ENCODE measurements around the gene USH2A.
"Not testable (repeated sequence)": the region's sequence is repeated elsewhere in the genome, so short reads cannot be mapped to it uniquely, and the experiment has no call there.

USH2A gene

GRCh38 chr1:216049741-216050430 is 373.4 kb downstream of the USH2A start:
- DNase-seq (ENCODE audit: low read depth, low spot score): no peak

GRCh38 chr1:216047811-216048572 is 375.3 kb downstream of the USH2A start:
- no peak for DNase-seq (ENCODE audit: low read depth, low spot score)

DNA sequence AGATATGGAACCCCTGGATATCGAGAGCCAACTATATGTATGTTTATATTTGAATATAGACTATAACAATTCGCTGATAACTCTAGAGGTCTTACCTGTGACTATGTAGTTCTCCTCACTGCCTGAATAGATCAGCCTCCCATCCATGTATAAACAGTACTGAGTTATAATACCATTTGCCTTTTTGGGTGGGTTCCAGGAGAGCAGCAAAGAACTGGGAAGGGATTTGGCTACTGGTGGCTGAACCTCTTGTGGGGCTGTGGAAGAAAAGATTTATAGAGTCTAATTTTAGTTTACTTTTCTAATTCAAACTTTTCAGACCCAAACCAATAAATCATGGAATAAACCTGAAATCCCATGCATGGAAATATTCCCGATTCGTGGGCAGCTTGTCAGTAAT is 376.9 kb downstream of the USH2A start:
- no peak for DNase-seq (ENCODE audit: low read depth, low spot score)

DNA sequence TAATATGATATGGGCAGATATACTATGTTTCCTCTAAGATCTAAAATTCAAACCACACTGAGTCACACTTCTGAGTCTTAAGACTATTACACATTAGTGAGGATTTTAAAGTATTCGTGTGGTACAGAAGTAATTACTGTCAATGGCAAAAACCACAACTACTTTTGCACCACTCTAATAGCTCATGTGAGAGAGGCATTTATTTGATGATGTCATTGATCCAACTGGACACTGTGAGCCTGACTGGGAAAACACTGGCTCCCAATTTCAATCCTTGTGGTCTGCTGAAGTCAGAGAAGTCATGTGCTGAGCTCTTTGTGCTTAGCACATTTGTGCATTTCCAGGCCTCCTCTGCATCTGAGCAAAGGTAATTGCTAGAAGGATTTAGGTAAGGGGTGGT is 377.8 kb downstream of the USH2A start:
- DNase-seq (ENCODE audit: low read depth, low spot score): no peak

- no peak for DNase-seq (ENCODE audit: low read depth, low spot score)
Measured at GRCh38 chr1:216044538-216044937, 378.7 kb downstream of the USH2A start.

DNA sequence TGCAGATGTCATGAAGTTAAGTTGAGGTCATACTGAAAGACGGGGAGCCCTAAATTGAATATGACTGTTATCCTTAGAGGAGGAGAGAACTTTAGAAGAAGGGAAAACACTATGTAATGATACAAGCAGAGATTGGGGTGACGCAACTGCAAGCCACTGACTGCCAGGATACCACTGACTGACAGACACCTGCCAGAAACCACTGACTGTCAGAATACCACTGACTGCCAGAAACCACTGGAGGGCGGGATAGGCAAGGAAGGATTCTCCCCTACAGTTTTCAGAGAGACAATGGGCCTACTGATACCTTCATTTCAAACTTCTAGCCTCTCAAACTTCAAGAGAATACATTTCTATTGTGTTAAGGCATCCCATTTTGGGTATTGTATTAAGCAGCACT is 388.7 kb downstream of the USH2A start:
- no peak for DNase-seq (ENCODE audit: low read depth, low spot score)

GRCh38 chr1:216032961-216033614 is 390.2 kb downstream of the USH2A start:
- no peak for DNase-seq (ENCODE audit: low read depth, low spot score)

GRCh38 chr1:216032284-216032683 is 391.0 kb downstream of the USH2A start:
- DNase-seq (ENCODE audit: low read depth, low spot score): no peak

- no peak for DNase-seq (ENCODE audit: low read depth, low spot score)
Measured at GRCh38 chr1:216028631-216029030, 394.6 kb downstream of the USH2A start.

DNA sequence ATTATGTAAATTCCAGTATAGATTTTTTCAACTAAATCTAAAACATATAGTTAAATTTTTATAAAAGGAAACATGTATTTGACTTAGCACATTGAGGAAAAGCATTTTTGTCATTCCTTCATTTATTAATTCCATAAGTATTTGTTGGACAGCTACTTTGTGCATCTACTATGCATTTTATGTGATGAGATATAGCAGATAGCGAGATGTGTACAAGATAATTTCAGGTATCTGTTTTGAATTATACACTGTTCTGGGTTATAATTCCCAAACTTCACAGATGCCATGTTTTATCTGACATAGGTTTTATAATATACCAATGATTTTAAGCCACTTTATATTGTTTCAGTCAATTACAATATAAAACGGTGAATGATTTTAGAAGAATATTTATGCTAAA is 398.7 kb downstream of the USH2A start:
- DNase-seq (ENCODE audit: low read depth, low spot score): no peak

GRCh38 chr1:216020743-216021345 is 402.4 kb downstream of the USH2A start:
- no peak for DNase-seq (ENCODE audit: low read depth, low spot score)

DNA sequence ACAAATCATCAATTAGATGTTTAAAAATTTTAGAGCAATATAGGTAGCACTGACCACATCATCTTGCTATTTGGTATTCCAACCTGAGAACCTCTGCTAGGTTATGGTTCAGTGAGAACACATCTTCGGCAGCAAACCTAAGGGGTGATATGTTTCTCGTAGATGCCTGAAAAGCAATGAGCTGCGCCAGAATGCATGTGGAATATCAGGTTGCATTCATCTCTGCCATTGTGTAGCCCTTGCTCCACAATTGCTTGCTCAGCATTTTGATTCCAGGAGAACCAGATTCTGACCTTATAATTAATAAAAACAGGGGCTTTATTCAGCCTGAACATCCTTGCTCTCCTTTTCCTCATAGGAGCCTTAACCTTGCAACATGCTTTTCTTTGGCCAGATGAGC is 408.1 kb downstream of the USH2A start:
- DNase-seq (ENCODE audit: low read depth, low spot score): no peak

- DNase-seq (ENCODE audit: low read depth, low spot score): no peak
Measured at GRCh38 chr1:216014086-216014485, 409.2 kb downstream of the USH2A start.

DNA sequence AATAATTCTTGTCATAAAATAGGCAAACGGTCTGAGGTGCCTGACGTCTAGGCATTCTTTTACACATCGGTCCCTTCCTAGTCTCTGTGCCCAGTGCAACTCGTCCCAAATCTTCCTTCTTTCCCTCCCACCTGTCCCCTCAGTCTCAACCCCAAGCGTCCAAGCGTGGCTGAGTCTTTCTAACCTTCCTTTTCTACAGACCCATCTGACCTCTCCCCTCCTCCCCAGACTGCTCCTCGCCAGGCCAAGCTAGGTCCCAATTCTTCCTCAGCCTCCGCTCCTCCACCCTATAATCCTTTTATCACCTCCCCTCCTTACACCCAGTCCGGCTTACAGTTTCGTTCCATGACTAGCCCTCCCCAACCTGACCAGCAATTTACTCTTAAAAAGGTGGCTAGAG is 413.8 kb downstream of the USH2A start:
- DNase-seq (ENCODE audit: low read depth, low spot score): not testable (repeated sequence)

DNA sequence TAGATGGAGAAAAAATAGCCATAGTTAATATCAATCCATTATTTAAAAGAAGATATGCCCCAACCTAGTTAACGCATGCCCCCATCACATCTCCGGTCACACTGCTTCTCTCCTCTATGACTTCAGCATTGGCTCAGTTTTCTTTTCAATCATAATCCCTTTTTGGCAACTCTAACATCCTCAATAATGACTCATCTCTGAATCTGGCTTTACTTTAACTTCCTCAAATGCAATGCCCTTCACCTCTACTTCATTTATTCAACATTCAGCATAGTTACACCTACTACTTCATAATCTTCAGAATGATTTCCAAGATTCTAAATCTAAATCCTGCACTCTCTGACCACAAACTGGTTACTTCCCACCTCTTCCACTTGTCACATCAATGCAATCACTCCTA is 417.3 kb downstream of the USH2A start:
- DNase-seq (ENCODE audit: low read depth, low spot score): no peak

GRCh38 chr1:215992620-215993019 is 430.6 kb downstream of the USH2A start:
- DNase-seq (ENCODE audit: low read depth, low spot score): no peak

- DNase-seq (ENCODE audit: low read depth, low spot score): no peak
Measured at GRCh38 chr1:215987092-215987875, 436.0 kb downstream of the USH2A start.

DNA sequence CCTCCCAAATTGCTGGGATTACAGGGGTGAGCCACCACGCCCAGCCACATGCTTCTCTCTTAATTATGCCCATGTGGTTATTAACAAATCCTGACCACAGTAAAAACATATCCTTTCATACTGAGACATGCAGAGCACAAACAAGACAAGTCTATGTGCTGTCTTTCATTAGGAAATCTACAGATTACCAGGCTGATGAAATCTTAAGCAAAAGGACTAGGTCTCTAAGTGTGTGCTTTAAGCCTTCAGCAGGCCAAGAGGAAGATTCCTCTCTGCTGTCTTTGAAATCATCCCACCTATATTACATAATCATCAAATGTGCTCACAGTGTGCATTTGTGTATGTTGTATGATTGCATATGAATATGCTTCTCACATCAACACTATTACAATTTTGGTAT is 436.8 kb downstream of the USH2A start:
- DNase-seq (ENCODE audit: low read depth, low spot score): no peak

GRCh38 chr1:215983680-215984079 is 439.6 kb downstream of the USH2A start:
- no peak for DNase-seq (ENCODE audit: low read depth, low spot score)

DNA sequence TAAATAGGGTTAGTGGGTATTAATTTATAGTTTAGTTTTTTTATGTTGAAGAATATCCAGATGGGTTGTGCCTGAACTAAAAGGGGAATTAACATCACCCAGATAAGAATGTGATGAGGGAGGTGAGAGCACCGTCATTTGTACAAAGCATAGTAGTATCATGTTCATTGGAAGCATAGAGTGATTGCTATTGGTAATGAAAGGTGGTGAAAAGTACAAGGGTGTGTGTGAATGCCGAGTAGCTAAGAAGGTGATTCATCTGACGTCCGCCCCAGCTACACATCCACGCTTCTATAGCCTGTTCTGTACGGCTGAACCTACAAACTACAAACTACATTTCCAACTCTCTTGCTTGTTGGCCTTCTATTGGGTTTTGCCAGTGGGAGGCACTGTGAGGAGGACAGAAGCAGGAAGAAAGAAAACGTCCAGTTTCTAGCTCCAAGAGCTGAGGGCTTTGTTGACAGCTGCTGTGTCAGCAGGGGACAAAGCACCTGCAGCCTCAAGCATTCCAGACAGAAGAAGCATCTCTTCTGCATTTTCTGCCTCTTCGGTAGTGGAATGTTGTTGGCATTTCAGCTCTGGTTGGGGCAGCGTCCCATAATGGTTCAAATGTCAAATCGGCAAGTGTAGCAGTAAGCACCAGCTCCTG is 451.3 kb downstream of the USH2A start:
- no peak for DNase-seq (ENCODE audit: low read depth, low spot score)

DNA sequence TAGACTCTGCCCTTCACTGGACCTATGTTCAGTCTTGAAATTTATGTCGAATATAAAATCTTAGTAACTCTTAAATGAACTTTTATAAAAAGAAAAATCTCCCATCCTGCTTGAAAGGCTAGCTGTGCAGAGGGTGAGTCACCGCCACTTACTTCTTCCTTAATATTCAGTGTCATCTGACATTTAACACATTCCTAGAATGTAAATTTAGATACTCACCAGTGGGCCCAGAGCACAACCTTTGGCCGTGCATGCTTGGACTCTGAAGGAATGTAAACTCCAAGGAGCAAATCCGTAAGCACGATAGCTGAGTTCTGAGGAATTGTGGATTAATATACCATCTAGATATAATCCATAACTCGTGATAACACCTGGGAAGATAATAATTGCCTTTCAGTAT is 452.8 kb downstream of the USH2A start:
- no peak for DNase-seq (ENCODE audit: low read depth, low spot score)
